HFF-Myc (cell line): ENCODE results near the gene ZNF566.

ENCODE experiments used
- DNase-seq: peaks from one replicate; pipeline ENCODE4 v3.0.0-alpha.2; 2011; ENCODE audit warnings: low read depth; ENCODE audit errors: extremely low read depth
- H3K4me3 ChIP-seq: replicated peaks from 2 replicates; pipeline ENCODE4 v1.5.1; 2011; ENCODE audit warnings: low read depth, mild to moderate bottlenecking, control low read depth, low read length
- TF ChIP-seq, protein P1 (sequence below): IDR thresholded peaks from 2 replicates; pipeline ENCODE4 v1.5.1; 2012; ENCODE audit warnings: mild to moderate bottlenecking, low read depth, low read length, control low read depth; ENCODE audit errors: missing control alignments

Gene ZNF566

DNA sequence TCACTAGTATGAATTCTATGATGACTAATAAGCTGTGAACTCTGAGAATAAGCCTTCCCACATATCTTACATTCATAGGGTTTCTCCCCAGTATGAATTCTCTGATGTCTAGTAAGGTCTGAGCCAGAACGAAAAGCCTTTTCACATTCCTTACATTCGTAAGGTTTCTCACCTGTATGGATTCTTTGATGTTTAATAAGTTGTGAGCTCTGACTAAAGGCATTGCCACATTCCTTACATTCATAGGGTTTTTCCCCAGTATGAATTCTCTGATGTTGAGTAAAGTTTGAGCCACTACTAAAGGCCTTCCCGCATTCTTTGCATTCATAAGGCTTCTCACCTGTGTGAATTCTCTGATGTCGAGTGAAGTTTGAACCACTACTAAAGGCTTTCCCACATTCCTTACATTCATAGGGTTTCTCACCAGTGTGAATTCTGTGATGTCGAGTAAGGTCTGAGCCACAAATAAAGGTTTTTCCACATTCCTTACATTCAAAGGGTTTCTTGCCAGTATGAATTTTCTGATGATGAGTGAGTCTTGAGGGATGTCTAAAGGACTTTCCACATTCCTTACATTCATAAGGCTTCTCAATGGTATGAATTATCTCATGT, 40.2 kb downstream of the ZNF566 start:
- no peak for DNase-seq
- no peak overlapping the region for H3K4me3 ChIP-seq
- TF ChIP-seq, protein P1, sequence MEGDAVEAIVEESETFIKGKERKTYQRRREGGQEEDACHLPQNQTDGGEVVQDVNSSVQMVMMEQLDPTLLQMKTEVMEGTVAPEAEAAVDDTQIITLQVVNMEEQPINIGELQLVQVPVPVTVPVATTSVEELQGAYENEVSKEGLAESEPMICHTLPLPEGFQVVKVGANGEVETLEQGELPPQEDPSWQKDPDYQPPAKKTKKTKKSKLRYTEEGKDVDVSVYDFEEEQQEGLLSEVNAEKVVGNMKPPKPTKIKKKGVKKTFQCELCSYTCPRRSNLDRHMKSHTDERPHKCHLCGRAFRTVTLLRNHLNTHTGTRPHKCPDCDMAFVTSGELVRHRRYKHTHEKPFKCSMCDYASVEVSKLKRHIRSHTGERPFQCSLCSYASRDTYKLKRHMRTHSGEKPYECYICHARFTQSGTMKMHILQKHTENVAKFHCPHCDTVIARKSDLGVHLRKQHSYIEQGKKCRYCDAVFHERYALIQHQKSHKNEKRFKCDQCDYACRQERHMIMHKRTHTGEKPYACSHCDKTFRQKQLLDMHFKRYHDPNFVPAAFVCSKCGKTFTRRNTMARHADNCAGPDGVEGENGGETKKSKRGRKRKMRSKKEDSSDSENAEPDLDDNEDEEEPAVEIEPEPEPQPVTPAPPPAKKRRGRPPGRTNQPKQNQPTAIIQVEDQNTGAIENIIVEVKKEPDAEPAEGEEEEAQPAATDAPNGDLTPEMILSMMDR = no peak

DNA sequence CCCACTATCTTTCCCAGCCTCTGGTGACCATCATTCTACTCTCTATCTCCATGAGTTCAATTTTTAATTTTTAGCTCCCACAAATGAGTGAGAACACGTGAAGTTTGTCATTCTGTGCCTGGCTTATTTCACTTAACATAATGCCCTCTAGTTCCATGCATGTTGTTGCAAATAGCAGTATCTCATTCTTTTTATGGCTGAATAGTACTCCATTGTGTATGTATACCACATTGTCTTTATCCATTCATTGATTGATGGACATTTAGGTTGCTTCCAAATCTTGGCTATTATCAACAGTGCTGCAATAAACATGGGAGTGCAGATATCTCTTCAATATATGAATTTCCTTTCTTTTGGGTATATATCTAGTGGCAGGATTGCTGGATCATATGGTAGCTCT, 48.0 kb downstream of the ZNF566 start:
- no peak for DNase-seq
- no peak overlapping the region for H3K4me3 ChIP-seq
- TF ChIP-seq, protein P1 = no peak

DNA sequence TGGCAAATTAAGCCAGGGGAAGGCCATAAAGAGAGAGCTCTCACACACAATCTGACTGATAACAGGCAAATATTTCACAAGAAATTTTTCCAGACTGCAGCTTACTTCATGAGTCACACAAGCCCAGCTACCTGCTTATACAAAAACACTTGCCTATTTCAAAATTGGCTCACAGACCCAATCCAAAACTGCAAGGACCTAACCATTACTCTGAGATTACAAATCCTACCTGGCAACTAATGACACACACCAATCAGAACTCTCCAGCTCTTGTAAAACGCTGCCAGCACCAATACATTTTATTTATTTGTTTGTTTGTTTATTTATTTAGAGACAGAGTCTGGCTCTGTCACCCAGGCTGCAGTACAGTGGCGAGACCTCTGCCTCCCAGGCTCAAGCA, 52.8 kb downstream of the ZNF566 start:
- TF ChIP-seq, protein P1 = no peak
- DNase-seq = no peak
- H3K4me3 ChIP-seq = no peak overlapping the region

DNA sequence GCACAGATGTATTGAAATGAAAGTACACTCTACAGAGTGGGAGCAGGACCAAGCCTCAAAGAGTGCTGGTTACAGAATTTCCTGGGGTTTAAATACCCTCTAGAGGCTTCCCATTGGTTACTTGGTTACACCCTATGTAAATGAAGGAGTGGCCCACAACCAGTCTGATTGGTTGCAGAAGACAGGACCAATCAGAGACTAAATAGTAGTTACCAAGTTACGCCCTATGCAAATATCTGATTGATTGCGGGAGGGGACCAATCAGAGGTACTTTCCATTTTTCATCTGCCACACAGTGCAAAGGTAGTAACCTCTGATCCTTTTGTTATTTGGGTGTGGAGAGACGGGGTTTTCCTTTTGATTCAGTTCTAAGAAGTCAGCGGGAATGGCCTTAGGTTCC, 65.4 kb downstream of the ZNF566 start:
- TF ChIP-seq, protein P1 = no peak
- no peak for DNase-seq
- no peak overlapping the region for H3K4me3 ChIP-seq

DNA sequence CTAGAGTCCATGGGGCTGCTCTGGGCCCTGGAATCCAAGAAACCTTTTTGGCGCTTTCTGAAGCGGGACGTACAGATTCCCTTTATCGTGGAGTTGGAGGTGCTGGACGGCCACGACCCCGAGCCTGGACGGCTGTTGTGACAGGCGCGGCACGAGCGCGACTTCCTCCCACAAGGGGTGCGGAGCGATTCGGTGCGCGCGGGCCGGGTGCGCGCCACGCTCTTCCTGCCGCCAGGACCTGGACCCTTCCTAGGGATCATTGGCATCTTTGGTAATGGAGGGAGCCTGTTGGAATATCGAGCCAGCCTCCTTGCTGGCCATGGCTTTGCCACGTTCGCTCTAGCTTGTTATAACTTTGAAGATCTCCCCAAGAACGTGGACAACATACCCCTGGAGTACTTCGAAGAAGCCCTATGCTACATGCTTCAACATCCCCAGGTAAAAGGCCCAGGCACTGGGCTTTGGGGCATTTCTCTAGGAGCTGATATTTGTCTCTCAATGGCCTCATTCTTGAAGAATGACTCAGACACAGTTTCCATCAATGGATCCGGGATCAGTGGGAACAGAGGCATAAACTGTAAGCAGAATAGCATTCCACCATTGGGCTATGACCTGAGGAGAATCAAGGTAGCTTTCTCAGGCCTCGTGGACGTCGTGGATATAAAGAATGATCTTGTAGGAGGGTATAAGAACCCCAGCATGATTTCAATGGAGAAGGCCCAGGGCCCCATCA, 67.4 kb downstream of the ZNF566 start:
- DNase-seq = no peak
- peak overlapping the region; percentile 32 for H3K4me3 ChIP-seq
- TF ChIP-seq, protein P1 = no peak

DNA sequence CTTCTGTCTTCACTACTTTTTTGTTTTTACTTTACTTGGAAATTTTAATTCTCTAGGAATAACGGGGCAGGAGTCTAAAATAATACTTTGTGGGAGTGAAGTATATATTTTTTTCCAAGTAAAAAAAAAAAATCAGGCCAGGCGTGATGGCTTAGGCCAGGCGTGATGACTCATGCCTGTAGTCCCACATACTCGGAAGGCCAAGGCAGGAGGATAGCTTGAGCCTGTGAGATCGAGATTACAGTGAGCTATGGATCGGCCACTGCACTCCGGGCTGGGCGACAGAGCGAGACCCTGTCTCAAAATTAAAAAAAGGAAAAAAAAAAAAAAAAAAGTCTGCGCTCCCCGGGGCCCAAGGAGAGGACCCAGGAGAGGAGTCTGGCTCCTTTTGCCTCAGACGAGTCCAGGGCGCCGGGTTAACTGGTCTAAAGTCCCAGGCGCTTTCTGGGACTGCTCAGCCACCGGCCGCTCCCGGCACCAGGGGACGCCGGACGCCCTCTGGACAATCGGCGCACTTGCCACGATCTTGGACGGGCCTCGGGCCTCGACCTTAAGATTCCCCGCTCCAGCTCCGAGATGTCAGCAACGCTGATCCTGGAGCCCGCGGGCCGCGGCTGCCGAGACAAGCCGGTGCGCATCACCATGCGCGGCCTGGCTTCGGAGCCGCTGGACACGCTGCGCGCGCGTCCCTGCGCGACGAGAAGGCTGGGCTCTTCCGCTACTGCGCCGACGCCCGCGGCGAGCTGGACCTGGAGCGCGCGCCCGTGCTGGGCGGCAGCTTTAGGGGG, 68.2 kb downstream of the ZNF566 start:
- peak overlapping the region; percentile 32 for H3K4me3 ChIP-seq
- DNase-seq = no peak
- TF ChIP-seq, protein P1 = no peak
